Osteocyte (in vitro differentiated cells): ENCODE results near the gene ZNF222. TPM values are rescaled to one million over a fixed set of nuclear protein-coding genes. Genes with fewer than 3 reads are reported as not detected.

Experiments
- DNase-seq: peaks from one replicate; pipeline ENCODE4 v3.0.0; 2021; ENCODE audit warnings: mixed read lengths; ENCODE audit not compliant: unreplicated experiment; ENCODE audit errors: extremely low spot score
- H3K27ac Mint-ChIP-seq: one replicate; pipeline ENCODE4 v1.8.0; 2021; ENCODE audit warnings: mild to moderate bottlenecking, mixed read lengths; ENCODE audit not compliant: unreplicated experiment
- H3K27me3 Mint-ChIP-seq: one replicate; pipeline ENCODE4 v1.8.0; 2021; ENCODE audit warnings: mixed read lengths; ENCODE audit not compliant: unreplicated experiment
- H3K36me3 Mint-ChIP-seq: one replicate; pipeline ENCODE4 v1.8.0; 2021; ENCODE audit warnings: mixed read lengths; ENCODE audit not compliant: unreplicated experiment
- H3K4me1 Mint-ChIP-seq: one replicate; pipeline ENCODE4 v1.8.0; 2021; ENCODE audit warnings: mixed read lengths; ENCODE audit not compliant: unreplicated experiment
- H3K4me3 Mint-ChIP-seq: one replicate; pipeline ENCODE4 v1.8.0; 2021; ENCODE audit warnings: mild to moderate bottlenecking, moderate library complexity, mixed read lengths; ENCODE audit not compliant: unreplicated experiment
- H3K9me3 Mint-ChIP-seq: one replicate; pipeline ENCODE4 v1.8.0; 2021; ENCODE audit warnings: mixed read lengths; ENCODE audit not compliant: unreplicated experiment
- total RNA-seq: library from RNA; stranded (reverse); gene quantifications from 2 replicates; pipeline ENCODE4 v1.2.1, GENCODE V29; 2021
- TF ChIP-seq, protein P1 (sequence below): fragments of 200-600 bp; sonication (generic); IDR thresholded peaks from 2 replicates; pipeline ENCODE4 v1.5.0; 2021; ENCODE audit warnings: antibody characterized with exemption, mild to moderate bottlenecking, moderate library complexity

Gene ZNF222
- total RNA-seq, 1 donor from 2014 or later = 6.1 TPM

GRCh38 chr19:44069415-44069814 is 44.2 kb downstream of the ZNF222 start:
- no peaks in the 10 kb centered on the region for H3K27me3 Mint-ChIP-seq
- no peak overlapping the region for H3K27ac Mint-ChIP-seq
- TF ChIP-seq, protein P1, sequence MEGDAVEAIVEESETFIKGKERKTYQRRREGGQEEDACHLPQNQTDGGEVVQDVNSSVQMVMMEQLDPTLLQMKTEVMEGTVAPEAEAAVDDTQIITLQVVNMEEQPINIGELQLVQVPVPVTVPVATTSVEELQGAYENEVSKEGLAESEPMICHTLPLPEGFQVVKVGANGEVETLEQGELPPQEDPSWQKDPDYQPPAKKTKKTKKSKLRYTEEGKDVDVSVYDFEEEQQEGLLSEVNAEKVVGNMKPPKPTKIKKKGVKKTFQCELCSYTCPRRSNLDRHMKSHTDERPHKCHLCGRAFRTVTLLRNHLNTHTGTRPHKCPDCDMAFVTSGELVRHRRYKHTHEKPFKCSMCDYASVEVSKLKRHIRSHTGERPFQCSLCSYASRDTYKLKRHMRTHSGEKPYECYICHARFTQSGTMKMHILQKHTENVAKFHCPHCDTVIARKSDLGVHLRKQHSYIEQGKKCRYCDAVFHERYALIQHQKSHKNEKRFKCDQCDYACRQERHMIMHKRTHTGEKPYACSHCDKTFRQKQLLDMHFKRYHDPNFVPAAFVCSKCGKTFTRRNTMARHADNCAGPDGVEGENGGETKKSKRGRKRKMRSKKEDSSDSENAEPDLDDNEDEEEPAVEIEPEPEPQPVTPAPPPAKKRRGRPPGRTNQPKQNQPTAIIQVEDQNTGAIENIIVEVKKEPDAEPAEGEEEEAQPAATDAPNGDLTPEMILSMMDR = no peak
- H3K4me1 Mint-ChIP-seq = peaks cover 20% of the 10 kb centered on the region
- H3K4me3 Mint-ChIP-seq = no peak overlapping the region
- no peak for DNase-seq
- peaks cover 52% of the 10 kb centered on the region for H3K9me3 Mint-ChIP-seq
- H3K36me3 Mint-ChIP-seq = peaks cover 51% of the 10 kb centered on the region

- Mint-ChIP-seq H3K27ac (peak within 1 kb of the TSS; percentile 88), H3K9me3 (peaks cover 34% of the 10 kb centered on the region), H3K27me3 (no peaks in the 10 kb centered on the region), H3K4me3 (peak within 1 kb of the TSS; percentile 93), H3K36me3 (peaks cover 33% of the 10 kb centered on the region), H3K4me1 (peaks cover 20% of the 10 kb centered on the region)
- TF ChIP-seq, protein P1 = no peak
- DNase-seq = peak; percentile 92
Observed at GRCh38 chr19:44071824-44072542, 46.8 kb downstream of the ZNF222 start, which contains the start of gene ZNF284. Gene ZNF284, plus strand, starts transcription at chr19:44072159. Its CDS starts 4,231 bp downstream, at chr19:44076390.

GRCh38 chr19:44072543-44073401 is 47.6 kb downstream of the ZNF222 start:
- TF ChIP-seq, protein P1 = no peak
- H3K27me3 Mint-ChIP-seq = no peaks in the 10 kb centered on the region
- peak overlapping the region; percentile 93 for H3K4me3 Mint-ChIP-seq
- no peak for DNase-seq
- peaks cover 30% of the 10 kb centered on the region for H3K36me3 Mint-ChIP-seq
- H3K9me3 Mint-ChIP-seq = peaks cover 30% of the 10 kb centered on the region
- H3K4me1 Mint-ChIP-seq = peaks cover 20% of the 10 kb centered on the region
- peak overlapping the region; percentile 88 for H3K27ac Mint-ChIP-seq

GRCh38 chr19:44076325-44076724 is 51.1 kb downstream of the ZNF222 start:
- DNase-seq = no peak
- peaks cover 30% of the 10 kb centered on the region for H3K36me3 Mint-ChIP-seq
- TF ChIP-seq, protein P1 = no peak
- peaks cover 5% of the 10 kb centered on the region for H3K9me3 Mint-ChIP-seq
- no peak overlapping the region for H3K4me3 Mint-ChIP-seq
- H3K4me1 Mint-ChIP-seq = peaks cover 17% of the 10 kb centered on the region
- H3K27me3 Mint-ChIP-seq = no peaks in the 10 kb centered on the region
- H3K27ac Mint-ChIP-seq = no peak overlapping the region

Other genes with a start within 250 kb of the ZNF222 start
- gene KCNN4, start 244.4 kb upstream of the ZNF222 start, total RNA-seq = 0.64 and 1.5 TPM in 2 replicates
- gene LYPD5, start 222.9 kb upstream of the ZNF222 start, total RNA-seq = not detected in 2 replicates
- 9.8 and 11.5 TPM in 2 replicates for gene ZNF283, start 198.1 kb upstream of the ZNF222 start, total RNA-seq
- gene ZNF404, start 141.4 kb upstream of the ZNF222 start, total RNA-seq = 6.5 and 6.6 TPM in 2 replicates
- gene ZNF45, start 90.1 kb upstream of the ZNF222 start, total RNA-seq = 19.9 and 20.6 TPM in 2 replicates
- gene ZNF221, start 74.2 kb upstream of the ZNF222 start, total RNA-seq = 9.2 and 11.4 TPM in 2 replicates
- 8.1 and 8.9 TPM in 2 replicates for gene ZNF155, start 41.2 kb upstream of the ZNF222 start, total RNA-seq
- gene ZNF230, start 22.4 kb upstream of the ZNF222 start, total RNA-seq = 4.1 and 5.3 TPM in 2 replicates
- gene ZNF223, start 26.7 kb downstream of the ZNF222 start, total RNA-seq = 5.3 and 8.5 TPM in 2 replicates
- gene ZNF284, start 46.8 kb downstream of the ZNF222 start, total RNA-seq = 3.8 and 4.9 TPM in 2 replicates
- gene ZNF224, start 69.0 kb downstream of the ZNF222 start, total RNA-seq = 29.6 and 30.2 TPM in 2 replicates
- gene ZNF225, start 88.0 kb downstream of the ZNF222 start, total RNA-seq = 6.1 and 7.9 TPM in 2 replicates
- 17.4 and 19.3 TPM in 2 replicates for gene ZNF234, start 116.2 kb downstream of the ZNF222 start, total RNA-seq
- 28.8 TPM in 2 replicates for gene ZNF226, start 139.7 kb downstream of the ZNF222 start, total RNA-seq
- 22.6 and 30.7 TPM in 2 replicates for gene ZNF227, start 187.2 kb downstream of the ZNF222 start, total RNA-seq
- 1.6 and 2.5 TPM in 2 replicates for gene ZNF233, start 234.5 kb downstream of the ZNF222 start, total RNA-seq